HTR-8/SVneo (cell line): ENCODE results near the gene PRKAG2.

Experiments used
- DNase-seq: peaks from one replicate; pipeline ENCODE4 v3.0.0; 2011; ENCODE audit warnings: low spot score, mixed read lengths; ENCODE audit not compliant: insufficient read length
- FAIRE-seq: peaks from 2 replicates; lab custom pipeline; 2011; peaks lifted over from hg19 to GRCh38; lab: Jason Lieb, UNC

Gene PRKAG2

DNA sequence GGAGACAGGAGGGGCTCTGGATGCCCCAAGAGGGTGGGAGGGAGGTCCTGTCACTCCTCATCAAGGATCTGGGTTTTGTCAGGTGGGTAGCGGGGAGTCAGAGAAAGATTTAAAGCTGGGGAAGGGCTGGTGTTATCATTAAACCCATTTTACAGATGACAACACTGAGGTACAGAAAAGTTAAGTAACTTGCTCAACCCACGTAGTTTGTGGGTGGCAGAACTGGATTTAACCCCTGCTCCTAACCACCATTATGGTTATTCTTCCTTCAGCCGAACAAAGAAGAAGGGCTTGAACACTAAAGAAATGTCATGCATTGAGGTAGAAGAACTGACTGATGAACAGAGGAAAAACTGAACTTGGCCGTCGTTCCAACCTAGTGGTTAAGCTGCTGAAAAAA, 24.9 kb upstream of the PRKAG2 start:
- DNase-seq (no peak), FAIRE-seq (no peak)

DNA sequence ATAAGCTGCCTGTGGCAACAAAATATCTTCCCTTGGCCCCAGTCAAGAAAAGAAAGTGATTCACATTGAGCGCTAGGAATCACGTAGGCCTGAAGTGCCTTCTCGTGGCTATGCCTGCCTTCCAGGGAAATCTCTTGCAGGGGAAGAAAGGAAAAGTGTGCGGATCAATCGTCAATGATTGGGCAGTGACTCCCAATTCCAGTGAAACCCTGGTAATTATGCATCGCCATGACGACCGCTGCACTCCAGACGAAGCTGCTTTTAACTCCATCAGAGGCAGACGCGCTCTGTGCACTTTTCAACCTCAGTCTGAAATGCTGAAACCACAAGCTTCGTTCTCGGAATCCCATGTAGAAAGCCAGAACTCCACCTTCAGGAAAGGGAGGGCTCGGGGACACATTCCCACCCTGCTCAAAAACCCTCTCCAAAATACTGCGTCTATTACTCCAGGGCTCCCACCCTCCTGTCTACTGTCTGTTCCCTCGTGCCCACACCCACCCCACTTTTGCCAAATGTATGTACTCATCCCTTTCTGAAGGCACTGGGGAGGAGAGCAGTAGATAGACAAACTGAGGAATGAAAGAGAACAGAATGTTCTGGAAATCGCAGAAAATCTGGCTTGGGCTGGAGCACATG, 24.2 kb upstream of the PRKAG2 start:
- FAIRE-seq: no peak

DNA sequence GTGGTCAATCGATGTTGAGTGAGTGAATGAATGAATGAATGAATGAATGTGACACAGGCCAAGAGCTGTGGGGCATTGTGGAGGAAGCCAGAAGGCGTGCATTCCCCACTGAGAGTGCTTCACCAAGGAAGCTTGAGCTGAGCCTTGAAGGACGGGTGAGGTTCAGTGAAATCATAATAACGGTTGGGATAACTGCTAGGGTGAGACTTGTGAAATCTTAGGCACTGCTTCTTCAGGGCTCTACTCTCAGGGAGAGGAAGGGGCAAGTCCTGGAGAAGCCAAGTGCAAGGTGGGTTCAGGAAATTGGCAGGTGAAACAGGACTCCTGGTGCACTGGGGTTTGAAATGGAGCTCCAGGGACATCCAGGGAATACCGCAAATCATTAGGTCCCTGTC, 23.7 kb upstream of the PRKAG2 start:
- DNase-seq: no peak
- no peak for FAIRE-seq

More for the DNA sequence above, 24.2 kb upstream of the PRKAG2 start:
- no peak for DNase-seq

DNA sequence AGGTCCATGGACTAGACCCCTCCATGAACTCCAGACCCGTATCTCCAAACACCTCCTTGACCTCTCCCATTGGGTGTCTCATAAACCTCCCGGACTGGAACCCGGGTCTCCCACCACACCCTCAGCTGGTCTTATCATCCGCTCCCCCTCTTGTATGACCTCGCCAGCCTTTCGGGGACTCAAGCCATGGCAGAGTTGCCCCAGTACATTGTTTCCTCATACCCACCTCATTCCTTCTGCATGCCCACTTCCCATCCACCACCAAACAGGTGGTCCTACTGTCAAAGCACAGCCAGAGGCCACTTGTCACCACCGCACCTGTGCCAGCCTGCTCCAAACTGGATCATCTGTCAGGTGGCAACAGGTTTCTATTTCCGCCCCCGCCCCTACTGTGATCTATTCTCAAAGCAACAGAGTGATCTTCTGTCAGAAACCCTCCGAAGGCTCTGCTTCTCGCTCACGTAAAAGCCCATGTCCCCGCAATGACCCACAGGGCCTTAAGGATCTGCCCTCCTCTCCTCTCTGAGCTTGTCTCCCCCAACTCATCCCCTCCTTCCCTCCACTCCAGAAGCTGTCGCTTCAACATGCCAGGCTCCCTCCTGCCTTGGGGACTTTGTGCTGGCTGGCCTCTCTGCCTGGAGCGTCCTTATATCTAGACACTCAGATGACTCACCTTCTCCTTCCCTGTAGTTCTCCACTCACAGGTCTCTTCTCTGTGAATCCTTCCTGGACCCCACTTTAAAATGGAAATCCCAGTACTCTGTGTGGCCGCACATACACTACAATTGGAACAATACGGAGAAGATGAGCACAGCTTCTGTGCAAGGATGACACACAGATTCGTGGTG, 22.8 kb upstream of the PRKAG2 start:
- no peak for DNase-seq
- no peak for FAIRE-seq

DNA sequence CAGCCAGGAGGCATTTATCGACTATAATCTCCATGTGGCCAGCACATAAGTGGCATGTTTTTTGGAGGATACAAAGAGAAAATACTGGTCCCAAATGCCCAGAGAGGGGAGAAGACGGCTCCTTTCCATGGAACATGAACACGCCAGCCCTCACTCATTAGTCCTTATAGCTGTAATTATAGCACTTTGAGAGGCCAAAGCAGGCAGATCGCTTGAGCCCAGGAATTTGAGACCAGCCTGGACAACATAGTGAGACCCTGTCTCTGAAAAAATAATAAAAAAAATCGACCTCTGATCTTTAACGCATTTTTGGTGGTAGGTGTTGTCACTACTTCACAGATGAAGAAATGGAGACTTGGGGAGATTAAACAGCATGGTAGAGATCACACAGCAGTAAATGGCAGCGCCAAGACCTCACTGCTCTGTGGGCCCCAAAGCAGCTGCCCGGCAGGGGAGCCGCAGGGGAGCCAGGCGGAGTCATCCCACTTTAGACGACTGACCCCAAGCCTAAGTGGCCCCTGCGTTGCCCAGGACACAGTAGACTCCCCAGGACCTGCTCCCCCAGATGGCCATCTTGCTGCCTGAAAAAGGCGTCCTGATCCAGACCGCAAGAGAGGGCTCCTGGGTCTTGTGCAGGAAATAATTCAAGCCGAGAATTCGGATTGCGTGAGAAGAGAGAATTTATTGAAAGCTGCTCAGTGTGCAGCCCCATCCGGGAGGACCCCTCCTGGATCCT, 21.2 kb upstream of the PRKAG2 start:
- DNase-seq: no peak
- no peak for FAIRE-seq

DNA sequence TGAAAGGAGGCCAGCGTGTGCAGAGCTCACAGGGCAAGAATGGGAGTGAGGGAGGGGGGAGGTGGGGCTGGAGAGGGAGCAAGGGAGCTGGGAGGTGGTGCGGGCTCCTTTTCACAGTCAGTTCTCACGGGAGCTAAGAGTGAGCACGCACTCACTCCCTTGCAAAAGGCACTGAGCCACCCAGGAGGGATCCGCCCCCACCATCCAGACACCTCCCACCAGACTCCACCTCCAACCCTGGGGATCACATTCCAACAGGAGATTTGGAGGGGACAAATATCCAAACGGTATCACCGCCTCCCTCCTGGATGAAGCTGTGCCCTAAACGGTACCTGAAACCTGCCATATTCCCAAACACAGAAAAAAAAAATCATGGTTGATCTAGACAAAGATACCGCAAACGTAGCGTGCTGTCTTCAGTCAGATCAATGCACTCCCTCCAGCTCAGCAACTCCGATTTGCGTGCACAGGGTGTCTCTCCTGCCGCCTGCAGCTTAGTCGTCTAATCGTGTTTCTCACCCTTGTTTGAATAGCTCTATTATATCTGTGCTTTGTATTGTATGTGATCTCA, 20.3 kb upstream of the PRKAG2 start:
- DNase-seq: no peak
- no peak for FAIRE-seq

DNA sequence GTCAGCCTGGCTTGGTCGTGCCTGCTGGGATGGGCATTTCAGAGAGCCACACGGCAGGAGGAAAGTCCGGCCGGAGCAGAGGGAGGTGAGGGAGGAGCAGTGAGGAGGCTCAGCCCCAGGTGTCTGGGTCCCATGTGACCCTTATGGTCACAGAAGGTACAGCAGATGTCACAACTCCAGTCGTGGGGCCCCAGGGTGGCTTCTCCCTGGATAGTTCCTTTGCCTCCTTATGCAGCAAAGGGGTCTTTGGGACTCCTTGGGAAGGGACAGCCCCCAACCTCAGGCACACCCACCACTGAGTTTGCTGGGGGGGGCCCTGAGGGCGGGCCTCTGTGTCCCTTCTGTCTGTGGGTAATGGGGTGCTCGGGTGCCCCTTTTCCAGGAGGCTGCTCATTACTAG, 19.6 kb upstream of the PRKAG2 start:
- no peak for FAIRE-seq
- DNase-seq: no peak

DNA sequence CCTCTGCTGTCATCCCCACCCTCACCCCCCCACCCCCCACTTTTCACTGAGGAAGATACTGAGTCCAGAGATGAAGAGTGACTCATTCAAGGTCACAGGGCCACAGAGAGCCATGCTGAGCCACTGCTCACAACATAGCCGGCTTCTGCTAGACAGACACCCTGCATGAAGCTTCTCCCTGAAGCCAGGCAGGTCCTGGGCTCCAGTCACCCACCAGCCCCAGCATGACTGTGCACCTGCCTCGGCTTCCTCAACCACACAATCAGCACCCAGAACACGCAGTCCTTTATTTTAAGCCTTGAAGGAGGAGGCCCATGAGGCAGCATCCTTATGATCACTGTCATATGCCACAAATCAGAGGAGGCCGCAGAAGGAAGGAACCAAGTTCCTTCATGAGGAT, 19.2 kb upstream of the PRKAG2 start:
- DNase-seq: no peak
- FAIRE-seq: no peak

DNA sequence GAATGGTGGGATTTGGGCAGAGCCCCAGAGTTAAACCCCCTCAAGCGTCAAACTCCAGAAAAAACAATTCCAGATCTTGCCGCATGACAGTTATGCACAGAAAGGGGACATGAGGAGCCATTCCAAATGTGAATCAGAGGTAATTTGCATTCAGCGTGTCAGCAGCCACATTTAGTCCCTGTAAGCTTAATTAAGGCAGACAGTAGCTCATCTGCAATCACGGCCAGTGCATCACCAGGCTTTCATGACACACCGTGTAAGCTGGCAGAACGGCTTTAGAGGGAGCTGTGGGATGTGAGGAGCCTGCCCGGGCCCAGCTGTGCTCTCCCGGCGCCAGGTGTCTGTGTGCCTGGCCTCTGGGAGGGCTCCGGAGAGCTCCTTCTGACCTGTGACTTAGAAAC, 18.7 kb upstream of the PRKAG2 start:
- DNase-seq: no peak

DNA sequence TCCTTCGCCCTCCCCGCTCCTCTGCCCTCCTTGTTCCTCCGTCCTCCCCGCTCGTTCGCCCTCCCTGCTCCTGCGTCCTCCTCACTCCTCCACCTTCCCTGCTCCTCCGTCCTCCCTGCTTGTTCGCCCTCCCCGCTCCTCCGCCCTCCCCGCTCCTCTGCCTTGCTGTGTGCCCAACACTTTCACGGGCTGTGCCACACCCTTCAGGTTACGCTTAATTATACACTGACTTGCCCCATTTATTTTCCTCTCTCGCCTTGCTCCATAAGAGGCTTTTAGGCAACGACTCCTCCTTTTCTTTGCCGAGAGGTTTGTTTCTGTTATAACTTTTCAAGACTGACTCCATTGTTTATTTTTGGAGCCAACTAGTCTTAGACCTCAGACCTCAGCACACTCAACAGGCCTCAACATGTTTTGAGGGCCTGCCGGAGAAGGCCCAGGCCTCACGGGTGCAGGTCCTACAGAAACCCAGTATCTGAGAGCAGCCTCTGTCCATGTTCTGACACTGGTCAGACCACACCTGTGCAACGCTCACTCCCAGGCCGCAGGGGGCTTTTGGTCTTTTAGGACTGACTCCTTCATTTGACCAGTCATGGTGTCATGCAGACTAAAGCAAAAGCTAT, 18.2 kb upstream of the PRKAG2 start:
- DNase-seq: no peak
- FAIRE-seq: no peak

More for the DNA sequence above, 18.7 kb upstream of the PRKAG2 start:
- no peak for FAIRE-seq

DNA sequence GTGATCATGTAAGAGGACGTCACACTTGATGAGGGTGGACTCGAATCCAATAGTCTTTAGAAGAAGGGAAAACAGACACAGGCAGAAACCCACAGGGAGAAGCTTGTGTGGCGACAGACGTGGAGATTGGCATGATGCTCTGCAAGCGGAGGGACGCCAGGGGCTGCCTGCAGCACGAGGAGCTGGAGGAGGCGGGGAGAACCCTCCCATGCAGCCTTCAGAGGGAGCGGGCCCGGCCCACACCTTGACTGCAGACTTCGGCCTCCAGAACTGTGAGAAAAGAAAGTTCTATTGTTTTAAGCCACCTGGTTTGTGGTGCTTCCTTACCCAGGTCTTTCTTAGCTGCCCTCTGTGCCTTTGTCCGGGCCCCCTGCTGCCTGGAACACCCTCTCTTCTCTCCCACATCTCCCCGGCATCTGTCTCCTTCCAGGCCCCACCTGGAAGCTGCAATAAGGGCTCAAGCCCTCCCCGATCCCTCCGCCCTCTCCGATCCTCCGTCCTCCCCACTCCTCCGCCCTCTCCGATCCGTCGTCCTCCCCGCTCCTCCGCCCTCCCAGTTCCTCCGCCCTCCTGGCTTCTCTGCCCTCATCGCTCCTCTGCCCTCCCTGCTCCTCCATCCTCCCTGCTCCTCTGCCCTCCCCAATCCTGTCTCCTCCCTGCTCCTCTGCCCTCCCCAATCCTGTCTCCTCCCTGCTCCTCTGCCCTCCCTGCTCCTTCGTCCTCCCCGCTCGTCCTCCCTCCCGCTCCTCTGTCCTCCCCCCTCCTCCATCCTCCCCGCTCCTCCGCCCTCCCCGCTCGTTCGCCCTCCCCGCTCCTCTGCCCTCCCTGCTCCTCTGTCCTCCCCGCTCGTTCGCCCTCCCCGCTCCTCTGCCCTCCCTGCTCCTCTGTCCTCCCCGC, 17.4 kb upstream of the PRKAG2 start:
- DNase-seq (no peak), FAIRE-seq (no peak)

DNA sequence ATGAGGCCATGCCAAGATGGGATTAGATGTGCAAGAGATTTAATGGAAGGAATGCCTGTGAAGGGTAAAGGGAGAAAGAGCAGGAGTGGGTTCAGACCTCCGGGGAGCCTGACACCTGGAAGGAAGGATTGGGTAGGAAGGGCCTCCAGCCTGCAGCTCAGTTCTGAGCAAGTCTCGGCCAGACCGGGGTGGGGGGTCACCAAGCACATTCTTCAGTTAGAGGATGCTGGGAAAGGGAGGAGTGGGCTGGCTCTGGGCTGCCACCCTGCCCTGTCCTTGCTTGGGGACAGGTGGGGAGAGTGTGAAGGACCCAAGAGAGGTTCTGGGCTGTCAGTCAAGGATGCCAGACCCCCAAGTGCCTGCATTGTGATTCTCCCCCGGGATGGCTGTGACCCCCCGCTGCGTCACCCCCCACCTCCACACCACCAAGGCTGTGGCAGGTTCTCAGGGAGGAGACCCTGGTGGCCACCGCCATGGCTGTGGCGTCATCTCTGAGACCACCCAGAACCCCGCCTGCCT, 16.5 kb upstream of the PRKAG2 start:
- FAIRE-seq: no peak

DNA sequence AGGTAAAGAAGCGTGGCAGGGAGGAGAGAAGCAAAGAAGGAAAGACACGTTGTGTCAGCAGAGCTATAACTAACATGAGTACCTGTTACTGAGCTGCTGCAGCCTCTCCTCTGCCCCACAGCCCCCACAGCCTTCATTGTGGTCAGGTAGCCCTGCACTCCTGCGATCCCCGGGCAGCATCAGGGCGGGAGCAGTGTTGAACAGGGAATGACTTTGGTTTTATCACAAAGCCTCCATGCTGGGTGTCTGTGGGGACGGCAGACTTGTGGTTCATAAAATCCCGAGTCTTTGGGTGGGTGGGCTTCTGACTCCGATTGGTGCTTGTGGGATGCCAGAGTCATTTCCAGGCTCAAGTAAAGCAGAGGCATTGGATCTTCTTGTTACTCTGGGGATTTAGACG, 14.8 kb upstream of the PRKAG2 start:
- FAIRE-seq: no peak

More for the DNA sequence above, 16.5 kb upstream of the PRKAG2 start:
- DNase-seq: no peak

DNA sequence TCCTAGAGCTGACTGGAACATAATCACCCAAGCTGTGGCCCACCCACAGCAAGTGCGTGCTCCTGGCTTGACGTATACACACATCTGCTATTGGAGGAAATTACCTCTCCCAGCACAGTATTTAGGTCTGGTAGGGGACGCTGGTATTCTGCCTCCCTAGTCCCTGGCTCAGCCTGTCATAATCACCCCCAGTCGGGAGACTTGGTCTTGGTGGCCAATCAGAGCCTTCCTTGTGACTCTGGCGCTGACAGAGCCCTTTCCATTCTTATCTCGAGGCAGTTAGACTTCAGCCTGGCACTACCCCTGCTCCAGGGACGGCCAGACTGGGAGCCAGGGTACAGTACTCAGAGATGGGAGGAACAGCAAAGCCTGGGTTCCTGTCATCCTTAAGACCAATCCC, 14.3 kb upstream of the PRKAG2 start:
- no peak for DNase-seq
- no peak for FAIRE-seq

More for the DNA sequence above, 14.8 kb upstream of the PRKAG2 start:
- no peak for DNase-seq

DNA sequence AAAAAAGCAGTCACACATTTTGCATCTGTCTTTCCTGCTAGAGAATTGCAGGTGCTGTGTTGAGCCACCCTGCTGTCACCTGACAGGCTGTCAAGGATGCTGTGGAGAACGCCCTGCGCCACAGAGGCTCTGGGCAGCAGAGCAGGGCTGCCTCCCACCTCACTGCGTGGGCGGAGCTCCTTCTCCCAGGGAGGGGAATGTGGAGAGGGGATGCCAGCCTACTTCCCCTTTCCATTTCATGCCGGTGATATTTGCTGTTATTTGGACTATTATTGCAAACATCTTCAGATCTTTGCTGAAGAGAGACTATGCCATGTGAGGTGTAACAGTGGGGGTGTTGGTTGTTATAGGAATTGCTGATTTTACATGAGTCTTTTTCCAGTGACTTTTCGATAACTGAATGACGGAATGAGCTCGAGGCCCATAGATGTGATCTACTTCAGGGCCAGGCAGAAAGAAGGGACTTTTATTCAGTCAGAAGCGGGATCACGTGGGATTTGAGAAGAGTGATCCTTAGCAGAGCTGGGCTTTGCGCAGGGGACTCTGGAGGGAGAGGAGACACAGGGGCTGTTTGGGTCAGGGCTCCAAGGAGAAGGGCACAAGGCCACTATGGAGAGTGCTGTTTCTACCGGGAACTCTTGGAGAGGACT, 13.6 kb upstream of the PRKAG2 start:
- FAIRE-seq: no peak
- no peak for DNase-seq

DNA sequence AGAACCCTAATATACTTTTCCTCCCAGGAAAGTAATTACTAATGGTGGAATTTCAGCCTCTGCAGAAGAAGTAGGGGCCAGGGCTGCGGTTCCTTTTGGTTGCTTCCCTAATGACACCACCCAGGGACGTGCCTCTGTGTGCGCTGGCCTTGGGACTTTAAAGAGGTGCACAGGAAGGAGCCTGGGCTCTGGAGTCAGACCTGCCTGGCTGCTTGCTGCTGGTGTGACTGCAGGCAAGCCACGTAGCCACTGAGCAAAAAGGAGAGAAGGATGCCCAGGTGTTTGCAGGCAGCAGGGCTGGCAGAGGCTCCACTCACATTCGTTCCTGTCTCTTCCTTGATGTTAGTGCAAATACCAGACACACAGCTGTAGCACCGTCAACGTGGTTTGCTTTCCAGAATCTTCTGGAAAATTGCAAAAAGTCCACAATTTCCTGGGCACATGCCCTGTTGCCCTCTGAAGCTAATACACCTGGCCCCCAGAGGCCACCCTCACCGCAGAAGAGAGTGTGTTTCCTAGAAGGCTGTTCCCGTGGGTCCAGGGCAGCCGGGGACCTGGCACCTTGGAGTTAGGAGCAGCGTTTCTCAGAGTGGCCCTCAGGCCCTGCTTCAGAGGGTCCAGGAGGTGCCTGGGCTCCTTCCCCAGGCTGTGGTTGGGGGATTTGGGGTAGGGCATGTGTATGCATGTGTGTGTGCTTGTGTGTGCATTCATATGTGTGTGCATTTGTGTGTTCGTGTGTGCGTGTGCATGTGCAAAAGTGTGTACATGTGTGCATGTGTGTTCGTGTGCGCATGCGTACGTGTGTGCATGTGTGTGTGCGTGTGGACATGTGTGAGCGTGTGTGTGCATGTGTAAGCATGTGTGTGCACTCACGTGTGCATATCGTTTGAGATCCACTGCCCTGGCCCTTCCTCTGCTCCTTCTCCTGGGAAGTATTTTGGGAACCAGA, 12.8 kb upstream of the PRKAG2 start:
- DNase-seq (no peak), FAIRE-seq (no peak)
